Measurements from ENCODE around the gene TEX22. TPM values are rescaled to one million over a fixed set of nuclear protein-coding genes. Genes with fewer than 3 reads are reported as not detected.

The TEX22 gene
- total and polyA plus RNA-seq, 9 donors = 0.11 to 5.1 (median 2.5) TPM; not detected in 1

DNA sequence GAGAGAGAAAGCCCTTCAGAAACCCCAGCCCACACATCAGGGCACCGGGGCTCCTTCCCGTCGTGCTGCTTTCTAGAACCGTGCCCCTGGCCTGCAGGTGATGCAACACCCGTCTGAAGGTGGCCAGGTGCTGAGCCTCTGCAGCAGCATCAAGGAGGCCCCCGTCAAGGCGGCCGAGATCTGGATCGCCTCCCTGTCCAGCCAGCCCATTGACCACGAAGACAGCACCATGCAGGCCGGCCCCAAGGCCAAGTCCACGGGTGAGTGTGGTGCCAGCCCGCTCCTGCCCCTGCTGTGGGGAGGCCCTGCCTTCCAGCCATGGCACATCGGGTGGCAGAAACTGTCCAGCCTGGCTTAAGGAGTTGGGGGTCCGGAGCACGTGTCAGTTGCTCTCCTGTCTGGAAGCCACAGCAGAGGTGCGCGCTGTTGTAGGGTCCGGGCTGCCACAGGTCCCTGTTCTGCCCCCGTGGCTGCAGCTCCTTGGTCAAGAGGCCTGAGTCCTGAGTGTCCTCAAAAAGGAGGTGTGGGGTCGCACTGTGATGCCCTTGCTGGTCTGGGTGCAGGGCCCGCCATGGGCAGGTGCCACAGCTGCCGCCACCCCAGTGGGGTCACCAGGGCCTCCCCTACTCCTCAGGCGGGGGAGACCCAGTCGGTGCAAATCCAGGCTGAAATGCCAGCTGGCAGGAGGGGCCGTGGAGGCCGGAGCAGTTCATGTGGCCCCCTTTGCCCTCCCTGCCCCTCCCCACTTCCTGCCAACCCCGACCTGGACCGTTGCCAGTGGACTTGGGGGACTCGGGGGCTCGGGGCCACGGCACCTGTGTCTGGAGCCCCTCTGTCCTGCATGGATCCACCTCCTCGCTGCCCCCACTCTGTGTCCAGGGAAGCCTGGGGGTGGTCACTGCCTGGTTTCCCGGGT, 31.0 kb upstream of the TEX22 start:
- WGBS, 3 donors = 88 to 91% (median 90%) methylated on average over 30 to 34 of the region's 34 CpGs
- Histone ChIP-seq H3K27ac (no peak overlapping the region), H3K9me3 (no peaks in the 10 kb centered on the region), H3K4me1 (ENCODE audit: insufficient read depth) (peaks cover 2% of the 10 kb centered on the region), H3K36me3 (no peaks in the 10 kb centered on the region), H3K27me3 (no peaks in the 10 kb centered on the region), H3K4me3 (no peak overlapping the region)
- no peak for TF ChIP-seq CTCF (IDR thresholded peaks at IDR 0.05)
- no peak for TF ChIP-seq POLR2A (IDR thresholded peaks at IDR 0.05)
- TF ChIP-seq EP300 (IDR thresholded peaks at IDR 0.05) = no peak
- no peak for DNase-seq
- intact Hi-C loops (cut with DNase I) = loop anchor here in 2 of 4 donors (2.0 to 10.0 kb wide), 2 partner anchors 121 to 157 kb away; partner anchors contain the start of gene TMEM121 (in 1 of the 2)

DNA sequence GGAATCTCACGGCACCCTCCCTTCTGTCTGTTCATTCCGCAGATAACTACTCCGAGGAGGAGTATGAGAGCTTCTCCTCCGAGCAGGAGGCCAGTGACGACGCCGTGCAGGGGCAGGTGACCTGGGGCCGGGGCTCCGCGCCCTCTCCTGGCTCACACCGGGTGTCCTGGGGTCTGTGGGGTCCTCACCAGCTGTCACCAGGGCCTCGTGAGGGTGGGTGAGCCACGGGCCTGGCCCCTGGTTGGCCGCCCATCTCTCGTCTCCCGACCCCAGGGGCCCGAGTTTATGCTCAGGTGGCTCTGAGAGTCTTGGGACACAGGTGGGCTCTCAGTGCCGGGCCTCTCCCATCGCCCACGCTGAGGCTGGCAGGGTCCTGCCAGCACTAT, 30.3 kb upstream of the TEX22 start:
- no peak for DNase-seq
- Histone ChIP-seq H3K4me3 (no peak overlapping the region), H3K4me1 (ENCODE audit: insufficient read depth) (peaks cover 2% of the 10 kb centered on the region), H3K36me3 (no peaks in the 10 kb centered on the region), H3K9me3 (no peaks in the 10 kb centered on the region), H3K27me3 (no peaks in the 10 kb centered on the region), H3K27ac (no peak overlapping the region)
- intact Hi-C loops (cut with DNase I) = loop anchor here in 2 of 4 donors (2.0 to 10.0 kb wide), 2 partner anchors 121 to 157 kb away; partner anchors contain the start of gene TMEM121 (in 1 of the 2)
- WGBS, 3 donors = 89 to 91% (median 89%) methylated on average over 18 to 20 of the region's 20 CpGs
- TF ChIP-seq CTCF (IDR thresholded peaks at IDR 0.05) = no peak
- no peak for TF ChIP-seq EP300 (IDR thresholded peaks at IDR 0.05)
- TF ChIP-seq POLR2A (IDR thresholded peaks at IDR 0.05) = no peak

GRCh38 chr14:105368426-105368825, 29.9 kb upstream of the TEX22 start:
- 90 to 92% (median 91%) methylated on average over 20 of the region's 20 CpGs for WGBS, 3 donors
- intact Hi-C loops (cut with DNase I) = loop anchor here in 2 of 4 donors (2.0 to 10.0 kb wide), 2 partner anchors 120 to 156 kb away; partner anchors contain the start of gene TMEM121 (in 1 of the 2)
- TF ChIP-seq CTCF (IDR thresholded peaks at IDR 0.05) (no peak), EP300 (IDR thresholded peaks at IDR 0.05) (no peak), POLR2A (IDR thresholded peaks at IDR 0.05) (no peak)
- DNase-seq = no peak
- Histone ChIP-seq H3K4me1 (ENCODE audit: insufficient read depth) (peaks cover 2% of the 10 kb centered on the region), H3K27ac (no peak overlapping the region), H3K9me3 (no peaks in the 10 kb centered on the region), H3K27me3 (no peaks in the 10 kb centered on the region), H3K36me3 (no peaks in the 10 kb centered on the region), H3K4me3 (no peak overlapping the region)

DNA sequence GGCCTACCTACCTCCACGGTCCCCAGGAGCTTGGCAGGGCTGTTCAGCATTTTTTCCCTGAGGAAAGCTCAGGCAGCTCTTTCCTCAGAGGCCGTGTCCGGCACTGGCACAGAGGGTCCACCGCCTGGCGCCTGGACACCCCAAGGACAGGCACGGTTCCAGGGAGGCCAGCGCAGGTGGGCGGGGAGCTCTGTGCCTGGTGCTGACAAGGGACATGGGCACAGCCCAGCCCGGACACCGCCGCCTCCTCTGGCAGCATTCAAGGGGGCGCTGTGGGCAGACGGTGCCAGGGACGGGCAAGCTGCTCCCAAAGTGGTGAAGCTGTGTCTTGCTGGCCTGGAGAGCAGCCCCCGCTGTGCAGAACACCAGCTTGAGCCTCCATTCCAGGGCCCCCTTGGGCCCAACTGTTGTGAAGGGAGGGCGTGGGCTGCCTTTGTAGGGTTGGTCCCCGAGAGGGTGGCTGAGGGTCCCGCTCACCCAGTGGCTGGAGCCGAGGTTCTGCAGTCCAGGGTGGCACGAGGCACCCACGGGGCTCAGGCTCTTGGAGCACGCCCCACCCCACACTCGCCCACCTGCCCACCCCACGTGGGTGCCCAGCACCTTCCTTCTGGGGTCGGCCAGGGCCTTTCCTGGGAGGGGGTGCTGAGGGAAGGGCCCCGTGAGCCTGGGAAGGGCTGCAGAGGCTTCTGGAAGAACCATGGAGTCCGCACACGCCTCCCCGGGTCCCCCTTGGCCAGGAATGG, 29.3 kb upstream of the TEX22 start:
- Histone ChIP-seq H3K36me3 (no peaks in the 10 kb centered on the region), H3K9me3 (no peaks in the 10 kb centered on the region), H3K27me3 (no peaks in the 10 kb centered on the region), H3K4me1 (ENCODE audit: insufficient read depth) (peaks cover 2% of the 10 kb centered on the region), H3K27ac (no peak overlapping the region), H3K4me3 (no peak overlapping the region)
- intact Hi-C loops (cut with DNase I) = loop anchor here in 2 of 4 donors (2.0 to 10.0 kb wide), 2 partner anchors 120 to 156 kb away; partner anchors contain the start of gene TMEM121 (in 1 of the 2)
- DNase-seq = no peak
- WGBS, 3 donors = 92 to 93% (median 93%) methylated on average over 28 to 29 of the region's 29 CpGs
- TF ChIP-seq CTCF (IDR thresholded peaks at IDR 0.05) = no peak
- TF ChIP-seq POLR2A (IDR thresholded peaks at IDR 0.05) = no peak

Measured in ovary (tissue), 9 donors.